Activated T-helper 2 cell treated with anti-CD3 and anti-CD28 coated beads, Interferon-gamma antibody, Interleukin-2, Interleukin-4, amounts not matched to agents 10 μg/mL and 5 μg/mL and 100 μg/mL, durations not matched to agents 14 hours and 24 hours and 36 hours (primary cell): ENCODE measurements around the gene CASQ1. TPM values are rescaled to one million over a fixed set of nuclear protein-coding genes. Genes with fewer than 3 reads are reported as not detected.

ENCODE experiments used
- DNase-seq: peaks from one replicate; pipeline ENCODE4 v3.0.0; 2021; ENCODE audit warnings: low spot score
- H3K27ac Mint-ChIP-seq: one replicate; pipeline ENCODE4 v1.8.0; 2021; ENCODE audit warnings: mixed read lengths
- H3K27me3 Mint-ChIP-seq: one replicate; pipeline ENCODE4 v1.8.0; 2021; ENCODE audit warnings: low read depth, mixed read lengths
- H3K36me3 Mint-ChIP-seq: one replicate; pipeline ENCODE4 v1.8.0; 2021; ENCODE audit warnings: low read depth, mixed read lengths
- H3K4me1 Mint-ChIP-seq: one replicate; pipeline ENCODE4 v1.8.0; 2021; ENCODE audit warnings: low read depth, mixed read lengths
- H3K4me3 Mint-ChIP-seq: one replicate; pipeline ENCODE4 v1.8.0; 2021; ENCODE audit warnings: low read depth, mild to moderate bottlenecking, moderate library complexity, mixed read lengths
- H3K9me3 Mint-ChIP-seq: one replicate; pipeline ENCODE4 v1.8.0; 2021; ENCODE audit warnings: mixed read lengths
- intact Hi-C: fragments of 100-400 bp; cut with micrococcal nuclease; formaldehyde crosslinking; loops from one replicate; pipeline ENCODE4 v1.15.1; 2023
- total RNA-seq: library from RNA; stranded (reverse); gene quantifications from 2 replicates; pipeline ENCODE4 v1.2.3, GENCODE V29; 2022

The CASQ1 gene
- total RNA-seq, 1 donor from 2014 or later, result 0.37 TPM

- Mint-ChIP-seq H3K4me3 (no peak overlapping the region), H3K27me3 (peaks cover 17% of the 10 kb centered on the region), H3K4me1 (peaks cover 5% of the 10 kb centered on the region), H3K36me3 (no peaks in the 10 kb centered on the region), H3K27ac (no peak overlapping the region), H3K9me3 (no peaks in the 10 kb centered on the region)
- DNase-seq, result no peak
- intact Hi-C loops, result no loop called here
These were observed 30.5 kb upstream of the CASQ1 start for GRCh38 chr1:160159846-160160245.

GRCh38 chr1:160161965-160162705 is 28.2 kb upstream of the CASQ1 start:
- no peaks in the 10 kb centered on the region for H3K9me3 Mint-ChIP-seq
- H3K27ac Mint-ChIP-seq, result no peak overlapping the region
- no peak overlapping the region for H3K4me3 Mint-ChIP-seq
- H3K4me1 Mint-ChIP-seq, result peaks cover 6% of the 10 kb centered on the region
- no peak for DNase-seq
- intact Hi-C loops, result no loop called here
- peaks cover 13% of the 10 kb centered on the region for H3K27me3 Mint-ChIP-seq
- no peaks in the 10 kb centered on the region for H3K36me3 Mint-ChIP-seq

GRCh38 chr1:160162931-160163330 is 27.4 kb upstream of the CASQ1 start:
- H3K4me1 Mint-ChIP-seq, result peaks cover 3% of the 10 kb centered on the region
- H3K36me3 Mint-ChIP-seq, result no peaks in the 10 kb centered on the region
- DNase-seq, result no peak
- H3K9me3 Mint-ChIP-seq, result no peaks in the 10 kb centered on the region
- no peak overlapping the region for H3K4me3 Mint-ChIP-seq
- peaks cover 9% of the 10 kb centered on the region for H3K27me3 Mint-ChIP-seq
- intact Hi-C loops, result no loop called here
- H3K27ac Mint-ChIP-seq, result no peak overlapping the region

- H3K27ac Mint-ChIP-seq, result no peak overlapping the region
- DNase-seq, result no peak
- peaks cover 3% of the 10 kb centered on the region for H3K4me1 Mint-ChIP-seq
- intact Hi-C loops, result no loop called here
- no peak overlapping the region for H3K4me3 Mint-ChIP-seq
- peaks cover 7% of the 10 kb centered on the region for H3K27me3 Mint-ChIP-seq
- no peaks in the 10 kb centered on the region for H3K36me3 Mint-ChIP-seq
- H3K9me3 Mint-ChIP-seq, result no peaks in the 10 kb centered on the region
These were observed 26.8 kb upstream of the CASQ1 start for GRCh38 chr1:160163615-160164014.

GRCh38 chr1:160164121-160164520 is 26.3 kb upstream of the CASQ1 start:
- Mint-ChIP-seq H3K4me3 (no peak overlapping the region), H3K4me1 (peaks cover 4% of the 10 kb centered on the region), H3K9me3 (no peaks in the 10 kb centered on the region), H3K36me3 (no peaks in the 10 kb centered on the region), H3K27me3 (peaks cover 5% of the 10 kb centered on the region), H3K27ac (no peak overlapping the region)
- intact Hi-C loops, result no loop called here
- DNase-seq, result no peak

- Mint-ChIP-seq H3K9me3 (no peaks in the 10 kb centered on the region), H3K27me3 (peaks cover 5% of the 10 kb centered on the region), H3K4me1 (peaks cover 12% of the 10 kb centered on the region), H3K36me3 (no peaks in the 10 kb centered on the region), H3K27ac (no peak overlapping the region), H3K4me3 (no peak overlapping the region)
- no peak for DNase-seq
- intact Hi-C loops, result no loop called here
These were observed 24.1 kb upstream of the CASQ1 start for GRCh38 chr1:160166166-160166868.

- Mint-ChIP-seq H3K4me3 (no peak overlapping the region), H3K27me3 (peaks cover 8% of the 10 kb centered on the region), H3K4me1 (peaks cover 10% of the 10 kb centered on the region), H3K9me3 (no peaks in the 10 kb centered on the region), H3K36me3 (no peaks in the 10 kb centered on the region), H3K27ac (no peak overlapping the region)
- intact Hi-C loops, result no loop called here
- DNase-seq, result no peak
These were observed 23.3 kb upstream of the CASQ1 start for GRCh38 chr1:160167056-160167455.

- Mint-ChIP-seq H3K27ac (no peak overlapping the region), H3K4me3 (no peak overlapping the region), H3K27me3 (peaks cover 8% of the 10 kb centered on the region), H3K36me3 (no peaks in the 10 kb centered on the region), H3K4me1 (peaks cover 10% of the 10 kb centered on the region), H3K9me3 (no peaks in the 10 kb centered on the region)
- intact Hi-C loops, result no loop called here
- no peak for DNase-seq
These were observed 22.8 kb upstream of the CASQ1 start for GRCh38 chr1:160167580-160167979.

- H3K27me3 Mint-ChIP-seq, result peaks cover 8% of the 10 kb centered on the region
- H3K36me3 Mint-ChIP-seq, result no peaks in the 10 kb centered on the region
- intact Hi-C loops, result no loop called here
These were observed 22.4 kb upstream of the CASQ1 start for GRCh38 chr1:160168016-160168415.

GRCh38 chr1:160168609-160169369 is 21.6 kb upstream of the CASQ1 start:
- DNase-seq, result no peak
- H3K4me3 Mint-ChIP-seq, result no peak overlapping the region
- intact Hi-C loops, result no loop called here
- peaks cover 10% of the 10 kb centered on the region for H3K4me1 Mint-ChIP-seq
- peaks cover 13% of the 10 kb centered on the region for H3K27me3 Mint-ChIP-seq
- H3K36me3 Mint-ChIP-seq, result no peaks in the 10 kb centered on the region
- H3K27ac Mint-ChIP-seq, result peak overlapping the region; percentile 23
- no peaks in the 10 kb centered on the region for H3K9me3 Mint-ChIP-seq

More at GRCh38 chr1:160168016-160168415, 22.4 kb upstream of the CASQ1 start:
- H3K4me3 Mint-ChIP-seq, result no peak overlapping the region
- no peaks in the 10 kb centered on the region for H3K9me3 Mint-ChIP-seq
- H3K27ac Mint-ChIP-seq, result no peak overlapping the region
- DNase-seq, result no peak
- peaks cover 10% of the 10 kb centered on the region for H3K4me1 Mint-ChIP-seq

GRCh38 chr1:160169553-160170399 is 20.6 kb upstream of the CASQ1 start:
- Mint-ChIP-seq H3K9me3 (no peaks in the 10 kb centered on the region), H3K4me1 (peaks cover 10% of the 10 kb centered on the region), H3K27me3 (peaks cover 12% of the 10 kb centered on the region), H3K36me3 (no peaks in the 10 kb centered on the region), H3K27ac (peak overlapping the region; percentile 23), H3K4me3 (no peak overlapping the region)
- DNase-seq, result no peak
- intact Hi-C loops, result no loop called here

GRCh38 chr1:160171354-160171753 is 19.0 kb upstream of the CASQ1 start:
- Mint-ChIP-seq H3K4me1 (peaks cover 10% of the 10 kb centered on the region), H3K9me3 (no peaks in the 10 kb centered on the region), H3K27me3 (peaks cover 16% of the 10 kb centered on the region), H3K27ac (no peak overlapping the region), H3K36me3 (no peaks in the 10 kb centered on the region), H3K4me3 (no peak overlapping the region)
- DNase-seq, result no peak
- intact Hi-C loops, result no loop called here
